K562 (cell line): ENCODE data around the gene MCM5. TPM values are rescaled to one million over a fixed set of nuclear protein-coding genes. Genes with fewer than 3 reads are reported as not detected.
A peak's percentile ranks its signal among the peaks of the same experiment; 100 is the strongest.

Source experiments
- ATAC-seq: fragments of 200-7000 bp; cut with Tn5 transposase; 3 replicates; pipeline ENCODE4 v1.9.1; 2020; ENCODE audit warnings: moderate library complexity
- BruUV-seq: library from RNA; stranded (reverse); fragments of 400-500 nt; replicated peaks from 2 replicates; lab custom pipeline; 2021; lab: Mats Ljungman, UMichigan
- CTCF ChIA-PET: fragments of 300-600 bp; formaldehyde crosslinking; extraction: SDS; loops from one replicate; lab custom pipeline; 2021; ENCODE audit warnings: low intra/inter-chr PET ratio; lab: Yijun Ruan, JAX
- POLR2A ChIA-PET: fragments of 300-600, 350-650 bp; sonication (Branson Sonifier 250); formaldehyde crosslinking; extraction: SDS; loops from one replicate; lab custom pipeline; 2021; ENCODE audit warnings: antibody characterized with exemption, inconsistent platforms; lab: Yijun Ruan, JAX
- DNase-seq, 4 experiments: peaks; one replicate each; pipeline versions ENCODE4 v3.0.0 to v3.0.0-alpha.2; 2011 to 2018; ENCODE audit warnings: low spot score in 3 of 4, mixed read lengths in 3 of 4; ENCODE audit errors: extremely low read depth in 1 of 4
- FAIRE-seq: peaks from 2 replicates; lab custom pipeline; 2011; peaks lifted over from hg19 to GRCh38; lab: Jason Lieb, UNC
- H2AFZ ChIP-seq: 2 replicates; pipeline ENCODE4 v1.6.0; 2011; ENCODE audit warnings: low read depth, low read length, control low read depth, inconsistent platforms
- H3K27ac ChIP-seq: fragments of 200-600 bp; 3 replicates; pipeline ENCODE4 v1.8.0; 2011; ENCODE audit warnings: low read depth, mild to moderate bottlenecking, control low read depth, inconsistent platforms, low read length, moderate library complexity, mixed read lengths; ENCODE audit errors: extremely low read depth
- H3K27me3 ChIP-seq, 2 experiments: fragments of 300-600 bp in 1 of 2; 2 replicates in 1 of 2; 3 replicates in 1 of 2; pipeline versions ENCODE4 v1.6.0 to v1.8.0; 2011; ENCODE audit warnings: inconsistent platforms in 2 of 2, low read length in 2 of 2, mild to moderate bottlenecking in 1 of 2, mixed read lengths in 1 of 2, moderate library complexity in 1 of 2; ENCODE audit not compliant: control insufficient read depth in 2 of 2, insufficient read depth in 2 of 2
- H3K36me3 ChIP-seq: fragments of 300-600 bp; 3 replicates; pipeline ENCODE4 v1.8.0; 2011; ENCODE audit warnings: mild to moderate bottlenecking, low read length, inconsistent platforms; ENCODE audit not compliant: control insufficient read depth, insufficient read depth
- H3K4me1 ChIP-seq, 2 experiments: fragments of 200-600 bp in 1 of 2; replicated peaks in 1 of 2; 2 replicates in 1 of 2; 3 replicates in 1 of 2; pipeline versions ENCODE4 v1.5.1 to v1.8.0; 2011; ENCODE audit warnings: inconsistent platforms in 2 of 2, low read length in 2 of 2, mild to moderate bottlenecking in 1 of 2, mixed read lengths in 1 of 2, moderate library complexity in 1 of 2; ENCODE audit not compliant: control insufficient read depth in 2 of 2, insufficient read depth in 2 of 2
- H3K4me2 ChIP-seq: 2 replicates; pipeline ENCODE4 v1.6.1; 2011; ENCODE audit warnings: low read length, control low read depth, inconsistent platforms, mixed read lengths; ENCODE audit not compliant: insufficient read depth
- H3K4me3 ChIP-seq: fragments of 200-600 bp; sonication (generic), shearing (Covaris generic); 2 replicates; pipeline ENCODE4 v1.5.1; 2016; ENCODE audit warnings: control low read depth, inconsistent platforms
- H3K79me2 ChIP-seq: fragments of 200-600 bp; 3 replicates; pipeline ENCODE4 v1.8.0; 2011; ENCODE audit warnings: low read length, inconsistent platforms; ENCODE audit not compliant: control insufficient read depth, insufficient read depth
- H3K9ac ChIP-seq, 2 experiments: 2 replicates each; pipeline versions ENCODE4 v1.6.0 to v1.6.1; 2011; ENCODE audit warnings: low read depth in 2 of 2, low read length in 2 of 2, control low read depth in 1 of 2, inconsistent platforms in 1 of 2, mild to moderate bottlenecking in 1 of 2, mixed read lengths in 1 of 2; ENCODE audit not compliant: insufficient read depth in 1 of 2
- H3K9me1 ChIP-seq: one replicate; pipeline ENCODE4 v1.6.0; 2011; ENCODE audit warnings: inconsistent platforms, mild to moderate bottlenecking, low read length, moderate library complexity; ENCODE audit not compliant: control insufficient read depth, insufficient read depth
- H3K9me3 ChIP-seq: replicated peaks from 2 replicates; pipeline ENCODE4 v1.5.1; 2011; ENCODE audit warnings: low read depth, low read length, inconsistent platforms; ENCODE audit not compliant: control insufficient read depth, insufficient read depth
- H4K20me1 ChIP-seq: replicated peaks from 2 replicates; pipeline ENCODE4 v1.6.1; 2011; ENCODE audit warnings: low read length, inconsistent platforms, mixed read lengths; ENCODE audit not compliant: control insufficient read depth, insufficient read depth
- BACH1 ChIP-seq: fragments of 200-800 bp; sonication (Bioruptor generic); IDR thresholded peaks from 2 replicates; pipeline ENCODE4 v1.6.1; 2016; ENCODE audit warnings: missing genetic modification characterization, missing compliant biosample characterization
- BCOR ChIP-seq: fragments of 450-650 bp; IDR thresholded peaks from 2 replicates; pipeline ENCODE4 v1.6.1; 2016
- CBFA2T3 ChIP-seq: fragments of 450-650 bp; IDR thresholded peaks from 2 replicates; pipeline ENCODE4 v1.6.1; 2017
- CEBPB ChIP-seq: fragments of 450-650 bp; IDR thresholded peaks from 2 replicates; pipeline ENCODE4 v1.6.1; 2016; ENCODE audit warnings: missing genetic modification characterization, missing compliant biosample characterization
- LEF1 ChIP-seq: fragments of 450-650 bp; IDR thresholded peaks from 2 replicates; pipeline ENCODE4 v1.6.1; 2016; ENCODE audit warnings: mild to moderate bottlenecking
- NFXL1 ChIP-seq: fragments of 450-650 bp; formaldehyde crosslinking; IDR thresholded peaks from 2 replicates; pipeline ENCODE4 v1.4.0; 2021; ENCODE audit warnings: mild to moderate bottlenecking
- PTTG1 ChIP-seq: fragments of 450-650 bp; IDR thresholded peaks from 2 replicates; pipeline ENCODE4 v1.6.1; 2016; ENCODE audit warnings: low read depth, mild to moderate bottlenecking, missing genetic modification characterization, missing compliant biosample characterization
- RFX1 ChIP-seq: fragments of 450-650 bp; IDR thresholded peaks from 2 replicates; pipeline ENCODE4 v1.6.1; 2016; ENCODE audit warnings: mild to moderate bottlenecking, moderate library complexity
- SIX5 ChIP-seq, 2 experiments: IDR thresholded peaks; 2 replicates each; pipeline ENCODE4 v1.6.1; 2011; ENCODE audit warnings: low read length in 2 of 2, borderline replicate concordance in 1 of 2, low read depth in 1 of 2, mild to moderate bottlenecking in 1 of 2, moderate library complexity in 1 of 2; ENCODE audit not compliant: insufficient read depth in 1 of 2
- SRF ChIP-seq, 2 experiments: fragments of 250-450, 450-650 bp in 1 of 2; sonication (Bioruptor Pico) in 1 of 2; sonication (generic) in 1 of 2; formaldehyde crosslinking; IDR thresholded peaks; 2 replicates each; pipeline versions ENCODE4 v1.5.0 to v1.5.1; 2020 to 2022; ENCODE audit warnings: mild to moderate bottlenecking in 1 of 2, missing genetic modification reagents in 1 of 2
- ZKSCAN3 ChIP-seq: fragments of 250-450 bp; sonication (Bioruptor Pico); IDR thresholded peaks from 2 replicates; pipeline ENCODE4 v1.4.0; 2020
- ZNF77 ChIP-seq: fragments of 250-450 bp; sonication (Bioruptor Pico); IDR thresholded peaks from 2 replicates; pipeline ENCODE4 v1.5.0; 2020
- WGBS: fragments of 100-300 bp; shearing (Covaris generic); methylation state at CpG from one replicate; pipeline ENCODE4 v1.1.6; 2016; ENCODE audit warnings: low coverage, mixed read lengths; ENCODE audit not compliant: insufficient coverage; ENCODE audit errors: missing lambda C conversion rate; 5-methylcytosine and 5-hydroxymethylcytosine counted together
- in situ Hi-C: fragments of 300-500 bp; cut with MboI; formaldehyde crosslinking; loops from 4 replicates; pipeline ENCODE4 v1.15.0; 2018; ENCODE audit warnings: inconsistent platforms, mixed read lengths
- intact Hi-C: fragments of 100-400 bp; cut with micrococcal nuclease; formaldehyde crosslinking; loops from 2 replicates; pipeline ENCODE4 v1.14.2; 2022
- polyA plus RNA-seq, 8 experiments: library from polyadenylated mRNA; depleted of rRNA in 4 of 8; stranded (reverse) in 5 of 8; unstranded in 3 of 8; fragments of >200 nt; fragmentation: Nextera tagmentation in 2 of 8; fragmentation: Illumina TruSeq in 1 of 8; extraction: Ambion mirVana in 2 of 8; extraction: Trizol in 1 of 8; gene quantifications; 2 replicates each; pipeline versions ENCODE4 v1.2.1 to v1.2.3, GENCODE V29; 2011 to 2014; ENCODE audit warnings: inconsistent platforms in 1 of 8, missing spikeins in 1 of 8
- total RNA-seq, 7 experiments: library from RNA; depleted of rRNA in 6 of 7; stranded (reverse); fragments of >200 nt in 6 of 7; fragmentation: Illumina TruSeq in 2 of 7; extraction: Trizol in 2 of 7; gene quantifications; 2 replicates each; pipeline versions ENCODE4 v1.2.1 to v1.2.3, GENCODE V29; 2011 to 2021; ENCODE audit warnings: low replicate concordance in 1 of 7
- TF ChIP-seq, protein P1 (sequence below): sonication (generic); formaldehyde crosslinking; IDR thresholded peaks from 2 replicates; pipeline ENCODE4 v1.8.0; 2022; ENCODE audit warnings: missing genetic modification reagents, mild to moderate bottlenecking, borderline replicate concordance
- TF ChIP-seq, protein P2 (sequence below): IDR thresholded peaks from 2 replicates; pipeline ENCODE4 v1.6.1; 2011; ENCODE audit not compliant: insufficient read length; ENCODE audit errors: extremely low read depth

Gene MCM5
- total and polyA plus RNA-seq, 9 of the 15 experiments (the other 6 are each of a cell fraction or from before 2014, with no cell fraction given), result 5.6 to 180 (median 66.1) TPM

DNA sequence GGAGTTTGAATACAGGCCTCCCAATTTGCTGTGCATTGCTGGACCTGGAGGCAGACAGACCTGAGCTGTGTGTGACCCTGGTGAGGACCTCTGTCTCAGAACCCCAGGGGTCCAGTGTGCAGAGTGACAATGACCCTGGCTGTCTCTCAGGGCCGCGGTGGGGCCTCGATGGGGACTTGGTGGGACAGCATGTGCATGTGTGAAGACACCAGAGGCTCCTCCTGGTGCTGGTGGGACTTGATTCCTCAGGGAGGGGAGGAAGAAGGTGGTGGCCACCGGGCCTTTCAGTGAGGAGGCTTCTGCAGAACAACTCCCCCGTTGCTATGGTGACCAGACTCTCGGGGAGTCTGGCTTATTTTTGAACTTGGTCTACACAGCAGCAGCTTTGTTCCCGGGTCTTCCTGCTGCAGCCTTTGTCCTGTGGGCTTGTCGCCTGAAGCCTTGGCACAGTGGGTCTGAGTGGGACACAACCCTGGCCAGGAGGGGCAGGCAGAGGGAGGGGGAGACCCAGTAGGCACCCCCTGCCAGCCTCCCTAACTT, 35.3 kb downstream of the MCM5 start:
- Histone ChIP-seq H2AFZ (no peak overlapping the region), H3K4me2 (no peak overlapping the region), H3K36me3 (peaks cover 38% of the 10 kb centered on the region; the same call in 2 of the 3 replicates), H3K9me3 (no peaks in the 10 kb centered on the region; the same call in 1 of the 2 replicates), H3K4me3 (no peak overlapping the region), H3K9me1 (peaks cover 4% of the 10 kb centered on the region), H3K4me1 (peaks cover 0 to 2% of the 10 kb centered on the region in 2 experiments; a peak in 2 of 5 replicates), H3K79me2 (no peaks in the 10 kb centered on the region), H3K9ac (no peak overlapping the region), H4K20me1 (0 out of 2 replicates have a peak, but pooled peaks cover 4% of the 10 kb centered on the region), H3K27me3 (no peaks in the 10 kb centered on the region), H3K27ac (no peak overlapping the region)
- 73% methylated on average over 3 of the region's 8 CpGs for WGBS
- DNase-seq (peak in 1 of 4 experiments; percentile 9), ATAC-seq (no peak), FAIRE-seq (no peak)
- ChIA-PET POLR2A (interaction anchor here (0.9 kb wide), 1 partner anchor 36 kb away, joined by 3 read pairs; no protein-coding TSS in a partner anchor), CTCF (no interaction called here)
- in situ Hi-C loops (no loop called here), intact Hi-C loops (no loop called here)
- BruUV-seq, result no TSS peak
- TF ChIP-seq RFX1 (peak; percentile 76), SRF (CRISPR knock-in tag; IDR thresholded peaks at IDR 0.05) (no peak)

DNA sequence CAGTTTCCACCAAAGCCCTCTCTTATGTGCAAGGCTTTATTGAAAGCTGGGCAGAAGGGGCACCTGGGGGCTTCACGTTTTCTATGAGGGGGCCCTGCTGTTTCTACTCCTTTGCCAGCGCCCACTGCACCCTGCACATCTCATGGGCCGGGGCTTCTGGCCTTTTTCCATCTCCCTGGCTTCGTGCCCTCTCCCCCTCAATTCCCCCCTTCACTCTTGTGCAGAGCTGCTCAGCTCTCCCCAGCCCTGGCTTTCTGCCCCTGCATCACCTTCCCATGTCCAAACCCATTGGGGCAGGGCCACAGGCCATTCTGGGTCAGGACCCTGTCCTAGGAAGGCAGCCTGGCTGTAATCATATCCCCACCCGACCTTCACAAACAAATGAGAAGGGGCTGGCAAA, 36.5 kb downstream of the MCM5 start:
- DNase-seq, result no peak
- Histone ChIP-seq H4K20me1 (0 out of 2 replicates have a peak, but pooled peaks cover 4% of the 10 kb centered on the region), H3K9me1 (peaks cover 4% of the 10 kb centered on the region), H3K36me3 (peaks cover 33% of the 10 kb centered on the region; the same call in 2 of the 3 replicates), H3K4me3 (no peak overlapping the region), H3K4me2 (no peak overlapping the region), H3K9me3 (no peaks in the 10 kb centered on the region; the same call in 1 of the 2 replicates), H3K9ac (no peak overlapping the region), H3K27me3 (no peaks in the 10 kb centered on the region), H3K27ac (no peak overlapping the region), H3K79me2 (no peaks in the 10 kb centered on the region), H2AFZ (no peak overlapping the region), H3K4me1 (no peaks in the 10 kb centered on the region; a peak in 2 of 5 replicates)
- intact Hi-C loops (no loop called here), in situ Hi-C loops (no loop called here)
- WGBS, result 69% methylated on average over 3 of the region's 5 CpGs
- ChIA-PET POLR2A (interaction anchor here (1.0 kb wide), 1 partner anchor 176 kb away, joined by 3 read pairs; no protein-coding TSS in a partner anchor), CTCF (no interaction called here)
- no peak for ATAC-seq
- FAIRE-seq, result no peak
- no TSS peak for BruUV-seq
- TF ChIP-seq CBFA2T3, result no peak
- TF ChIP-seq LEF1, result no peak
- no peak for TF ChIP-seq NFXL1
- no peak for TF ChIP-seq ZNF77 (CRISPR knock-in tag)
- no peak for TF ChIP-seq BCOR
- TF ChIP-seq, protein P1, sequence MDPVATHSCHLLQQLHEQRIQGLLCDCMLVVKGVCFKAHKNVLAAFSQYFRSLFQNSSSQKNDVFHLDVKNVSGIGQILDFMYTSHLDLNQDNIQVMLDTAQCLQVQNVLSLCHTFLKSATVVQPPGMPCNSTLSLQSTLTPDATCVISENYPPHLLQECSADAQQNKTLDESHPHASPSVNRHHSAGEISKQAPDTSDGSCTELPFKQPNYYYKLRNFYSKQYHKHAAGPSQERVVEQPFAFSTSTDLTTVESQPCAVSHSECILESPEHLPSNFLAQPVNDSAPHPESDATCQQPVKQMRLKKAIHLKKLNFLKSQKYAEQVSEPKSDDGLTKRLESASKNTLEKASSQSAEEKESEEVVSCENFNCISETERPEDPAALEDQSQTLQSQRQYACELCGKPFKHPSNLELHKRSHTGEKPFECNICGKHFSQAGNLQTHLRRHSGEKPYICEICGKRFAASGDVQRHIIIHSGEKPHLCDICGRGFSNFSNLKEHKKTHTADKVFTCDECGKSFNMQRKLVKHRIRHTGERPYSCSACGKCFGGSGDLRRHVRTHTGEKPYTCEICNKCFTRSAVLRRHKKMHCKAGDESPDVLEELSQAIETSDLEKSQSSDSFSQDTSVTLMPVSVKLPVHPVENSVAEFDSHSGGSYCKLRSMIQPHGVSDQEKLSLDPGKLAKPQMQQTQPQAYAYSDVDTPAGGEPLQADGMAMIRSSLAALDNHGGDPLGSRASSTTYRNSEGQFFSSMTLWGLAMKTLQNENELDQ (CRISPR knock-in tag), result no peak
- TF ChIP-seq BACH1 (tag), result no peak
- TF ChIP-seq PTTG1 (tag), result no peak
- no peak for TF ChIP-seq SIX5 (IDR thresholded peaks at IDR 0.05; ENCODE audit: borderline replicate concordance in 1 of 2, insufficient read depth in 1 of 2, low read depth in 1 of 2, low read length in 2 of 2)
- TF ChIP-seq CEBPB (tag), result no peak
- TF ChIP-seq ZKSCAN3 (CRISPR knock-in tag), result no peak
- TF ChIP-seq, protein P2, sequence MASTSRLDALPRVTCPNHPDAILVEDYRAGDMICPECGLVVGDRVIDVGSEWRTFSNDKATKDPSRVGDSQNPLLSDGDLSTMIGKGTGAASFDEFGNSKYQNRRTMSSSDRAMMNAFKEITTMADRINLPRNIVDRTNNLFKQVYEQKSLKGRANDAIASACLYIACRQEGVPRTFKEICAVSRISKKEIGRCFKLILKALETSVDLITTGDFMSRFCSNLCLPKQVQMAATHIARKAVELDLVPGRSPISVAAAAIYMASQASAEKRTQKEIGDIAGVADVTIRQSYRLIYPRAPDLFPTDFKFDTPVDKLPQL, result no peak
